Neural cell (in vitro differentiated cells): ENCODE measurements around the gene DSCAM.

Experiments used
- EZH2 ChIP-seq: fragments of 200-600, 300-800 bp; shearing (Covaris generic), sonication (generic); IDR thresholded peaks from 2 replicates; pipeline ENCODE4 v1.6.1; 2014; ENCODE audit warnings: antibody characterized with exemption, low read length, borderline replicate concordance, mild to moderate bottlenecking; ENCODE audit not compliant: insufficient read depth, poor library complexity, severe bottlenecking
- POLR2AphosphoS5 ChIP-seq: IDR thresholded peaks from 2 replicates; pipeline ENCODE4 v1.6.1; 2012
- REST ChIP-seq: IDR thresholded peaks from 2 replicates; pipeline ENCODE4 v1.6.1; 2012; ENCODE audit warnings: borderline replicate concordance
- SMC3 ChIP-seq: fragments of 450-650 bp; conservative IDR thresholded peaks from 2 replicates; pipeline ENCODE4 v1.6.1; 2014; ENCODE audit warnings: antibody characterized with exemption, mild to moderate bottlenecking, moderate library complexity; ENCODE audit not compliant: poor library complexity
- TF ChIP-seq, protein P1 (sequence below): fragments of 450-650 bp; IDR thresholded peaks from 2 replicates; pipeline ENCODE4 v1.5.1; 2014; ENCODE audit warnings: antibody characterized with exemption, mild to moderate bottlenecking, moderate library complexity; ENCODE audit not compliant: poor library complexity, severe bottlenecking

DNA sequence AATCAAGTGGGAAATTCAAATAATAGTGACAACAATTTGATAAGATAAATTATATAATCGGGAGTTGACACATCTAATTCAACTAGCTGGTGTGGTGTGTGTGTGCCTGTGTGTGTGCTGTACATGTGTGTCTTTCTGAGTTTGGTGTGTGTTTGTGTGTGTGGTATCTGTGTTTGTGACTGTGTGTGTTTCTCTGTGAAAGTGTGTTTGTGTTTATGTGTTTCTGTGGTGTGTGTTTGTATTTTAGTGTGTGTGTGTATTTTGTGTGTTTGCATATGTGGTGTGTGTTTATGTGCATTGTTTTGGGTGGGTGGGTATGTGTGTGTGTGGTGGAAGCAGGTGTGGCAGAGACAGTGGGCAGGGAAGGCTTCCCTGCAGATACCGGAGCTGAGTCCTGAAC, 4.8 kb upstream of the DSCAM start:
- TF ChIP-seq, protein P1, sequence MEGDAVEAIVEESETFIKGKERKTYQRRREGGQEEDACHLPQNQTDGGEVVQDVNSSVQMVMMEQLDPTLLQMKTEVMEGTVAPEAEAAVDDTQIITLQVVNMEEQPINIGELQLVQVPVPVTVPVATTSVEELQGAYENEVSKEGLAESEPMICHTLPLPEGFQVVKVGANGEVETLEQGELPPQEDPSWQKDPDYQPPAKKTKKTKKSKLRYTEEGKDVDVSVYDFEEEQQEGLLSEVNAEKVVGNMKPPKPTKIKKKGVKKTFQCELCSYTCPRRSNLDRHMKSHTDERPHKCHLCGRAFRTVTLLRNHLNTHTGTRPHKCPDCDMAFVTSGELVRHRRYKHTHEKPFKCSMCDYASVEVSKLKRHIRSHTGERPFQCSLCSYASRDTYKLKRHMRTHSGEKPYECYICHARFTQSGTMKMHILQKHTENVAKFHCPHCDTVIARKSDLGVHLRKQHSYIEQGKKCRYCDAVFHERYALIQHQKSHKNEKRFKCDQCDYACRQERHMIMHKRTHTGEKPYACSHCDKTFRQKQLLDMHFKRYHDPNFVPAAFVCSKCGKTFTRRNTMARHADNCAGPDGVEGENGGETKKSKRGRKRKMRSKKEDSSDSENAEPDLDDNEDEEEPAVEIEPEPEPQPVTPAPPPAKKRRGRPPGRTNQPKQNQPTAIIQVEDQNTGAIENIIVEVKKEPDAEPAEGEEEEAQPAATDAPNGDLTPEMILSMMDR = no peak
- TF ChIP-seq EZH2 (no peak), REST (no peak), POLR2AphosphoS5 (no peak), SMC3 (no peak)
